Stimulated activated CD8-positive, alpha-beta memory T cell treated with anti-CD3 and anti-CD28 coated beads, Interleukin-2, amount 100 ng/mL, for 1 hour (primary cell): ENCODE results near the gene TMEM256.

Experiments used
- DNase-seq, 2 donors: peaks; one replicate each; pipeline ENCODE4 v3.0.0-alpha.2; 2020; ENCODE audit warnings: low read depth in 2 of 2

TMEM256 gene

DNA sequence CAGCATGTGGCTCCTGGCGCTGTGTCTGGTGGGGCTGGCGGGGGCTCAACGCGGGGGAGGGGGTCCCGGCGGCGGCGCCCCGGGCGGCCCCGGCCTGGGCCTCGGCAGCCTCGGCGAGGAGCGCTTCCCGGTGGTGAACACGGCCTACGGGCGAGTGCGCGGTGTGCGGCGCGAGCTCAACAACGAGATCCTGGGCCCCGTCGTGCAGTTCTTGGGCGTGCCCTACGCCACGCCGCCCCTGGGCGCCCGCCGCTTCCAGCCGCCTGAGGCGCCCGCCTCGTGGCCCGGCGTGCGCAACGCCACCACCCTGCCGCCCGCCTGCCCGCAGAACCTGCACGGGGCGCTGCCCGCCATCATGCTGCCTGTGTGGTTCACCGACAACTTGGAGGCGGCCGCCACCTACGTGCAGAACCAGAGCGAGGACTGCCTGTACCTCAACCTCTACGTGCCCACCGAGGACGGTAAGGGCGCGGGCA, 4.4 kb upstream of the TMEM256 start:
- DNase-seq: no peak

- DNase-seq: no peak
Observed at GRCh38 chr17:7407485-7408251, 3.8 kb upstream of the TMEM256 start, which contains the start of gene NLGN2. NLGN2 (plus strand) TSS chr17:7407845; CDS start chr17:7408256, 411 bp downstream.

GRCh38 chr17:7407082-7407481, 3.2 kb upstream of the TMEM256 start:
- DNase-seq: no peak

DNA sequence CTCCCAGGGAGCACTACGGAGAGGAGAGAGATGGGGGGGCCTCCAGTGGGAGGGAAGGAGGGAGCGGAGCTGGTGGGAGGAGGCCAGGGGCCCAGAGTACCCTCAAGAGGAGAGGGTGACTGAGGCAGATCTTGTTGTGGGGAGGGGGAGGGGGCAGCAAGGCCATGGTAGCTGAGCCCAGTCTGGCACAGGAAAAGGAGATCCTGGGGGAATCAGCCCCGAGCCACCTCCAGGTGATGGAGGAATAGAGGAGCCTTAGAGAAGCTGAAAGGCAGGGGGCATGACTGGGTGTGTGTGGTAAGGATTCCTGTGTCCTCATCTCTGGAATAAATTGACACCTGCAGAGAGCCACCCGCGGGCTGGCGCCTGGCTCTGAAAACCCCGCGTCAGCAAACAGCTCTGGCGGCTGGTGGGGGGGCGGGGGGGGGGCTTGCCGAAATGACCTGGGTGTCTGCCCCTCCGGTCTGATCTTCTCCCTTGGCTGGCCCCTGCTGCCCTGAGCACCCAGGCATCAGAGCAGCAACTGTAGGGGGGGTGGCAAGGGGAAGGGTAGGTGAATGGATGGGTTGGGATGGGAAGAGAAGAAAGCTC, 2.4 kb upstream of the TMEM256 start:
- no peak for DNase-seq

- no peak for DNase-seq
Observed at GRCh38 chr17:7405350-7406234, 1.7 kb upstream of the TMEM256 start.

DNA sequence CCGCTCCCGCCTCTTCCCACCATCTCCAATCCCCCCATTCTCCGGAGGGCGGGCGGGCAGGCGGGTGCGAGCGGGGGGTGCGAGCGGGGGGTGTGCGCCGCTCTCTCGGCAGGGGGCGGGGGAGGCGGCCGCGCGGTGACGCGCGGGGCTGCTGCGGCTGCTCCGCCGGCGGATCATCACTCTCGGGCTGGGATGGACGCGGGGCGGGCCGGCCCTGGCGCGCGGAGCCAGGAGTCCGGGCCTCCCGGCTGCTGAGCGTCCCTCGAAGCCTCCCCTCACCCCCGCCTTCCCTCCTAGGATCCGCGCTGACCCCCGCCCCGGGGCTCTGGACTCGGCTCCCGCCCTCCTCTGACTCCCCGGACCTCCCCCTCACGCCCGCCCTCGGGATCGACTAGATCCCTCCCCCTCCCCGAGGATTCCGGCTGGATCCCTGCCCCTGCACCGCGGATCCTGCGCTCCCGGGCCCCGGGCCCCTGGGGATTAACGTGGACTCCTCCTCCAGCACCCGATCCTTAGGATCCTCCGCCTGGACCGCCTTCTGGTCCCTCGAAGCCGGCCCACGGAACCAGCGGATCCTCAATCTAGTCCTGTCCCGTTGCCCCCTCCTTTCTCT, 946 bp upstream of the TMEM256 start:
- DNase-seq: peak in 1 of 2 donors; percentile 38

DNA sequence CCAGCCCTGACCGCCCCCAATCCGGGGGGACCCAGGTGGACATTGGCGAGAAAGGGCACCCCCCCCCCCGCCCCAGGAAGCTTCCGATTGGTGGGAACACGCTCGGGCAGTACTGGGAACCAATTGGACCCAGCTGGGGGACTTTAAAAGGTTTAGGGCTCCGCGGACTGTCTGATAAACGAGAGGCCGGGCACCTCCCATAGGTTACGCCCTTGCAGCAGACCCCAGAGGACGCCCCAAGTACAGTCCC, 245 bp downstream of the TMEM256 start:
- no peak for DNase-seq

- no peak for DNase-seq
Observed at GRCh38 chr17:7403043-7403726, 712 bp downstream of the TMEM256 start.

GRCh38 chr17:7398612-7399011, 5.3 kb downstream of the TMEM256 start:
- DNase-seq: no peak

DNA sequence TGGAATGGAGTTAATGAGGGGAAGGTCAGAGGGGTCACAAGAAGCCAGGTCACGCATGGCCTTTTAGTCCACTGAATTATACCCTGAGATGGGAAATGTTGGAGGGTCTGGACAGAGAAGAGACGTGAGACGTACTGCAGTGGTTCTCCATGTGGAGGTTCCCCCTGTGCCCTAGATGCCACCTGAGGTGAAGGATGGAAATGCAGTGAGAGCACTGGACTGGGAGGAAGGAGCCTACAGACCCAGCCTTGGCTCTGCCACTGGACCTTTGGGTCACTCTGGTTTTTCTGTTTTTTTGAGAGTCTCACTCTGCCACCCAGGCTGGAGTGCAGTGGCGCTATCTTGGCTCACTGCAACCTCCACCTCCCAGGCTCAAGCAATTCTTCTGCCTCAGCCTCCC, 7.8 kb downstream of the TMEM256 start:
- no peak for DNase-seq

DNA sequence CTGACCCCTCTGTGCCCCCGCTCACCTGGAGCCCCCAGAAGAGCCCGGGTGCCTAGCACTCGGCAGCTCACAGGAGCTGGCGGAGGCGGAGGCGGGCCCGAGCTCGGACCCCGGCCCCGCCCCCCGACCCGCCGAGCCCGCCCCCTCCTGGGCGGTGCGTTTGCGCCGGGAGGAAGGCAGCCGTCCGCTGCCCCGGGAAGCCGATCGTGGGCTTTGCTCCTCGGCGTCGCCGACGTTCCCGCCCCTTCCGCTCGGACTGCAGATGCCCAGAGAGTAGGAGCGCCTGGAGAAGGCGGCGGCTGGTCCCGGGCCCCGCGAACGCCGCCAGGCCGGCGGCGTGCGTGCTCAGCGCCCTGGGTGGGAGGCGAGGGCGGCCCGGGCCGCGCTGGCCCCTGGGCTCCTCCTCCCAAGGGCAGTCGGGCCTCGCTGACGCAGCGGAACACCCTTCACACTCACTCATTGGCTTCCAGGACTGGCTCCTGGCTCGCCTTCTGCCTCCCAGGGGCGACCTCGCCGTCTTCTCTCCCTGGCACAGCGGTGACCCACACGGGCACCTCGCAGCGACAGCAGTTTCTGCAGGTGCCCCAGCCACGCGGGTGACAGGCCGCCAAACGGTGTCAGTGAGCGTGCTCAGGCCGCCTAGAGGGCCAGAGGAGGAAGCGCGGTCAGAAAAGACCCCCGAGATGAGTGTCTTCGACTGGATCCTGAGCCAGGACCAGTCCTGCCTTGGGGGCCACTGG, 9.3 kb downstream of the TMEM256 start, which contains the start of gene PLSCR3:
Gene PLSCR3, minus strand, starts transcription at position 74 of the 740 bp plus-strand sequence. CDS start 415 bp downstream, outside the sequence.
- peak; percentile 70 to 74 for DNase-seq

- DNase-seq: peak in 1 of 2 donors; percentile 46
Observed at GRCh38 chr17:7393613-7394451, 10.1 kb downstream of the TMEM256 start.

DNA sequence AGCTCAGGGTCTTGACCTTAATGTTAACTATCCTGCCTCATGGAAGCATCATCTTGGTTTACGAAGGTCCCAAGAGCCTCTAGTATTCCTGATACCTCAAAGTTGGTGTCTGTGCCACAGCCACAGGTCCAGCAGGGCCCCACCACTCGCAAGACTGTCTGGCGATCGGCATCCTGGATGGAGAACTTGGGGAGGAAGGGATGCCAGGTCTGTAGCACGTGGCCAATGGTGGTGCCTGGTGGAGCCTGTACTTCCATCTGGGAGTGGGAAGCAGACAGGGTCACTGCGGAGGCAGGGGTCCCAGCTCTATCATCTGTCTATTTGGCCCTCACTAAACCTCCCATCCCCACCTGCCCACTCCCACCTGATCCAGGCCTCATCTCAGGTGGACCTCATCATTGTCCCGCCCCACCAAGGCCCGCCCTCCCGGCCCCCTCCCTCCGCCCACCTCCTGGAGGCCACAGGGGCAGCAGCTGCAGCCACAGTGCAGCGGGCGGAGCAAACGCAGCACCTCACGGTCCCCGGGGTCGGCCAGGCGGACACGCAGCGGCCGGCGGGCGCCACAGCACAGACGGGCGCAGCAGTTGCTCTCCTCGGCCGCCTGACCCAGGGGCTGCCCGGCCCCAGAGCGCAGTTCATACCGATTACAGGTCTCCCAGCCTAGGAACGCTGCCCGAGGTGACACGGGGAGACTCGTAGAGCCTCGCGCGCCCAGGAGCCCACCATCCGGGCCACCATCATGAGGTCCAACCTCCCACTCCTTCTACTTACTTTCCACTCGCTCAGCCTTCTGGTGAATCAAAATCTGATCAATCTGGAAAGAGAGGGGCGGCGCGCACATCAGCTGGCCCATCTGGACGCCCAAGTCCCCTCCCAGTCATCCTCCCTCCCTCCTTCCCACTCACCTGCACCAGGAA, 10.9 kb downstream of the TMEM256 start:
- no peak for DNase-seq

DNA sequence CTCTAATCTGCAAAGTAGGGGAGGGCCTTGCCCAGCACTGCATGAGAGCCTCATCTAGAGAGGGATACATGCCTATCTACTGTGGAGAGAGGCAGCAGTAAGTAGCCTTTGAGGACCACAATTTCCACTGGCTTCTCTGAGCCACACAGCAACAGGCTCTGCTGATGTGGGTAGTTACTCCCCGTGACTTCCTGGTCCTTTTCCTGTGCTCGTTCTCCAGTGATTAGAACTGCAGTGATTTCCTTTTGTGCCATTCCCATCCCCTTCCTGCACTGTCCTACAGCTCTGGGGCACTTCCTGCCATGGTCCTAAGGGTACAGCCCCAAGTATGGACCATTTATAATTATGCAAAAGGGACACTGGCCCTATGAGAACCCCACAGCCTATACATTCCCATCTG, 12.6 kb downstream of the TMEM256 start:
- DNase-seq: no peak

GRCh38 chr17:7389924-7390910, 13.7 kb downstream of the TMEM256 start:
- DNase-seq: no peak

- DNase-seq: no peak
Observed at GRCh38 chr17:7388856-7389255, 15.0 kb downstream of the TMEM256 start.

GRCh38 chr17:7384489-7385081, 19.3 kb downstream of the TMEM256 start:
- DNase-seq: no peak
